Keratinocyte (primary cell): ENCODE measurements around the gene ENDOD1.

Source experiments
- CTCF ChIP-seq, 3 experiments: IDR thresholded peaks in 1 of 3; conservative IDR thresholded peaks in 1 of 3; optimal IDR thresholded peaks in 1 of 3; 2 replicates in 2 of 3; 3 replicates in 1 of 3; pipeline versions ENCODE3 to v1.5.1; 2011; ENCODE audit warnings: low read length in 3 of 3, mild to moderate bottlenecking in 3 of 3, moderate library complexity in 2 of 3, control low read depth in 1 of 3, inconsistent platforms in 1 of 3; ENCODE audit not compliant: insufficient read depth in 2 of 3; ENCODE audit errors: extremely low read depth in 1 of 3
- EZH2 ChIP-seq: IDR thresholded peaks from one replicate; pipeline ENCODE4 v1.6.1; 2012; ENCODE audit warnings: inconsistent platforms, mild to moderate bottlenecking, low read length, moderate library complexity

GRCh38 chr11:95145430-95146060 is 55.9 kb downstream of the ENDOD1 start:
- no peak for TF ChIP-seq CTCF (optimal IDR thresholded peaks at IDR 0.05 in 1 of 3, IDR thresholded peaks at IDR 0.05 in 1 of 3, conservative IDR thresholded peaks at IDR 0.05 in 1 of 3; ENCODE audit: extremely low read depth in 1 of 3, insufficient read depth in 2 of 3, low read length in 3 of 3)
- no peak for TF ChIP-seq EZH2
